CMK (cell line): ENCODE data around the gene CBX2.

Experiments
- DNase-seq: peaks from one replicate; pipeline ENCODE4 v3.0.0-alpha.2; 2010; ENCODE audit warnings: low read depth

CBX2 gene

DNA sequence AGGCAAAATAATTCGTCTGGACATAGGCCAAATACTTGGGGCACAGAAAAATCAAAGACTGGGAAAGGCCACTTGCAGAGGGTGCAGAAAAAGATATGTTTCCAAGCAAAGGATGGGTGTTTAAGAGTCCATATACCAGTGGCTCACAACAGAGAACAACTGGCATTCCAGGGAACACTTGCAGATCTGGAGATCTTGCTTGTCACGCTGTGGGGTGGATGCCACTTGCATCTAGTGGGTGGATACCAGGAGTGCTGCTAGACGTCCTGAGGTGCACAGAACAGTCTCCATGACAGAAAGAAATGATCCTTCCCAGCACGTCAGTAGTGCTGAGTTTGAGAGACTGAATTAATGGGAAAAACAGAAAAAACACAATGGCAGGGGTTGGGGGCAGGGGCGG lies 10.5 kb downstream of the CBX2 start:
- DNase-seq: no peak

- DNase-seq: no peak
Observed at GRCh38 chr17:79788989-79789942, 11.3 kb downstream of the CBX2 start.

DNA sequence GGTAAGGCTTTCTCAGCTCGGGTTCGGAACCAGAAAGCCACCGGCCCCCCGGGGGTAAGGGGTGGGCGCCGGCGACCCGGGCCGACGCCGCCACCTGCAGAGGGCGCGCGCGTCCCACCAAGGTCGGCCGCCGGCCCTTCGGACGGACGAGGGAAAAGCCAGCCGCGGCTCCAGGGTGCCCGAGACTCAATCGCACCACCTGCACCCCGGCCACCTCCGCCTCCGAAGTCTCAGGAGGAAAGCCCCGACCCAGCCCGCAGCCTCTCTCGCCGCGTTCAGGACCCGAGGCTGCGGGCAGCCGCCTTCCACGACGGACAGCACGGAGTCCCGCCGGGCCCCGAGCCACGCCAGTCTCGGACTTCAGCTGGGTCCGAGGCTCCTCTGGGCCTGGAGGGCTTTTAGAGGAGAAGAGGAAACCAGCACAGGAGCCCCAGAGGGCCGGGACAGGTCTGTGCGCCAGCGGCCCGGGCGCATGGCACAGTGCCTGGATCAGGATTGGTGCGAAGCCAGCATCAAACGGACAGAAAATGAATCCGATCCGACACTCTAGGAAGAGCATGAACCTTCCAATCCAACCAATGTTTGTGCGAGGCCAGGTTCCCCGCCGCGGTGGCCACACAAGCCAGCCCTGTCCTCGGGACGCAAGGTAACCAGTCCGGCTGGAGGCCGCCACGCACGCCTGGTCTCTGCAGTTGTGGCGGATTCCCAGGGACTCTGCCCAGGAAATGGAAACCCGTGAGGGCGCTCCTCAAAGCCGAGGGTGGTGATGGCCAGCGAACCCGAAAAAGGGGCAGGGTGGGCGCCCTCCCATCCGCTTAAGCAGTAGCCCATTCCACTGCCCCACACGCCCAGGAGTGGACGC lies 12.2 kb downstream of the CBX2 start:
- no peak for DNase-seq

GRCh38 chr17:79790805-79791734 lies 13.1 kb downstream of the CBX2 start:
- DNase-seq: no peak

GRCh38 chr17:79791735-79792161 lies 13.8 kb downstream of the CBX2 start:
- DNase-seq: no peak

DNA sequence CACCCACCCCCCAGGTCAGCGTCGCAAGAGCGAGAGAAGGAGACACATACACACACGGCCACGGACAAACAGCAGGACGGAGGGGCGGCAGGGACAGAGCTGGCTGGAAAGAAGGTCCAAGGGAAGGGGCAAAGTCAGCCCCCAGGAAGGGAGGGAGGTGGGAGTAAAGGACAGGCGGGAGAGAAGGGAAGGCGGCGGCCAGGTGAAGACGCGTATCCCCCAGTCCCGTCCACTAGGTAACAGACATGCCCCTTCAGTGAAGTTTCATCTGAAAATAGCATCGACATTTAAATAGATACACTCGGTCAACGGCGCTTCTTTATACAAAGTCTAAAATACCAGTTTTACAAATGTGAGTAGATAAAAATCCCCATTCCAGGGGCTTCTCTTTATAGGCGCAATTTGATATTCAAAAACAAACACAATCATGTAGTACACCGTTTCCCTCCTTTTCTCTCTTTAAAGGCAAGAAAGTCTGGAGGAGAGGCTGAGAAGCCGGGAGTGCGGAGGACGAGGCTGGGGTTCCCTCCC lies 14.5 kb downstream of the CBX2 start:
- no peak for DNase-seq

GRCh38 chr17:79792984-79793923 lies 15.3 kb downstream of the CBX2 start:
- DNase-seq: no peak

- DNase-seq: no peak
Observed at GRCh38 chr17:79793924-79794304, 16.0 kb downstream of the CBX2 start.

GRCh38 chr17:79794659-79795511 lies 16.9 kb downstream of the CBX2 start:
- no peak for DNase-seq

GRCh38 chr17:79795795-79796443 lies 18.0 kb downstream of the CBX2 start:
- DNase-seq: no peak

DNA sequence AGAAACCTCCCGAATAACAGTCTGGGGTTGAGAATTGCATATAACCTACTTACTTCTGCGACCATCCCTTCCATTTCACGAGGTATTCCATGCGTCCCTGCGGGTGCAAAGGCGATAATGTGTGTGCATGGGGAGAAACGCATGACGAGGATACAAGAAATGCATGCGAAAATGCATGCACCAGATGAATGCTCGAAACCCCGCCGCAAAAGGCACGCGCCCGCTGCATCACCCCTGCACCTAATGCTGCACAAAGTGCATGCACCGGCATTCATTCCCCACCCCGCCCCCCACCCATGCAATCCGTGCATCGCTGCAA lies 18.5 kb downstream of the CBX2 start:
- no peak for DNase-seq

- peak; percentile 99 for DNase-seq
Observed at GRCh38 chr17:79796763-79797491, 19.0 kb downstream of the CBX2 start, which contains the start of gene CBX8. Gene CBX8 (minus strand): TSS chr17:79797077. CDS start chr17:79796998, 79 bp downstream.

DNA sequence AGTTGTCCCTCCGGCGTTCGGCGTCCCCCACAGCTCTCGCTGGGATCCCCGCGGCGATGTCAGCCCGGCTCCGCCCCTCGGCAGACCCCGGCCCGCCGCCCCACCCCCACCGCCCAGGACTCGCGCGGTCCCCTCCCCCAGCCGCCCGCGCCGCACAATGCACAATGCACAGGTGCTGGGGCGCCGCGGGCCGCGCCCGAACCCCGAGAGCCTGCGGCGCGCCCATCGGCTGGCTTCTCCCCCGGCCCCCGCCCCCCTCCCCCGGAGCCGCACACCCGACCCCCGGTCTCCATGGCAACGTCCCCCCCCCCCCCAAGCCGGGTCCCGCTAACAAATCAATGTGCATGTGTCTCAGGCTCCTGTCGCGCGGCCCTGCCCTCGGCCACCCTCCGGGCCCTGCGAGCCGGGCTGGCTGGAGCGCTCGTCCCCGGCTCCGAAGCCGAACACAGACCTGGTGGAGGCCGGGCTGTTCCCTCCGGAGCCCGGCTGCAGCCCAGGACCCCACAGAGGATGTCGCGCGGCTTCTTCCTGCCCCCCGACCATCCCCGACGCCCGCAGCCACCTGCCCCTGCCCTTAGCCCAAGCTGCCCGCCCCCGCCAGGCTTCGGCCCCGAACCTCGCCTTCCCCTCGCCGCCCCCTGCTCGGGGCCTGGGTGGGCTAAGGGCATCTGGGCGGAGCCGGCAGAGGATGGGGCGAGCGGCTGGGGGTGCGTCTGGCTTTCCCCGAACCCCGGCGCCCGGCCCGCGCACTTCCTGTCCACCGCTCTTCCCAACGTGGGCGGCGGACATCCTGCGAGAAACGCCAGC lies 19.7 kb downstream of the CBX2 start:
- DNase-seq: no peak

- DNase-seq: no peak
Observed at GRCh38 chr17:79798299-79799173, 20.6 kb downstream of the CBX2 start.

GRCh38 chr17:79799174-79799537 lies 21.2 kb downstream of the CBX2 start:
- DNase-seq: no peak

DNA sequence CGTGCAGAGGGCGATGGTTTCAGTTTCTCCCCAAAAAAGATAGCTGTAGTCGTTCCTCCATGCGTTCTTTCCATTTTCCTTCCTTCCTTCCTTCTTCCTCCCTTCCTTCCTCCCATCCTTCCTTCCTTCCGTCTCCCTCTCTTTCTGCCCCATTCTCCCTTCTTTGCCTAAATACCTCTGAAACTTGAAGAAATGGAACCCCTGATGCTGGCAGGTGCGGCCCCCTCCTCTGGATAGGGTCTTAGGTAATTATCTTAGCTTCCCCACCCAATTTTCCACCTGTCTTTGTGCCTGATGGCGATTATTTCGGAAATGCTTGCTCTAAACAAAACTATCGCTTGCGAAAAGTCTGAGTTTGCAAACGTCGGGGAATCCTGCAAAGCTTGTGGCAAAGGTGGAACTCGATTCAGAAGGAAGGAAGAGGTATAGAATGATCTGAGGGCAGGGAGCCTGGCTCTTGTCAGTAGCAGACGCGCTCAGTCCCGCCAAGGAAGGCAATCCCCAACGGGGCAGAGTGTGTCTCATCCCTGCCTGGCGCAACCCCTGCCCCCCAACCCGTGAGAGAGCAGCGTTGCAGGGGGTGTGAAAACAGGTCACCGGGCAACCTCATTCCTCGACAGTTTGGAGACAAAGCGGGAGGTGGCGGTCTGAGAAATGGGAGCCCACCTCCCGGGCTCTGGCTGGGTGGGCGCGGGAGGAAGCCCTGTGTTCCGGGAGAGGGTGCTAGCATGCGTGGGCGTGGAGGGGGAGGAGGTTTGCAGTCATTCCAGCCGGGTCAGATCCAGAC lies 21.8 kb downstream of the CBX2 start:
- no peak for DNase-seq
